GM12878 (cell line): ENCODE data around the gene THRB. TPM values are rescaled to one million over a fixed set of nuclear protein-coding genes. Genes with fewer than 3 reads are reported as not detected.

Source experiments
- ATAC-seq: fragments of 200-7000 bp; cut with Tn5 transposase; 3 replicates; pipeline ENCODE4 v1.9.1; 2020; ENCODE audit warnings: mild to moderate bottlenecking, moderate library complexity
- BruUV-seq: library from RNA; stranded (reverse); fragments of 400-500 nt; replicated peaks from 2 replicates; lab custom pipeline; 2021; lab: Mats Ljungman, UMichigan
- CTCF ChIA-PET: fragments of 300-600 bp; sonication (Branson Sonifier 250); formaldehyde crosslinking; extraction: SDS; loops from one replicate; lab custom pipeline; 2021; ENCODE audit warnings: inconsistent platforms; lab: Yijun Ruan, JAX
- POLR2A ChIA-PET: fragments of 350-600 bp; formaldehyde crosslinking; extraction: SDS; loops from one replicate; lab custom pipeline; 2021; ENCODE audit warnings: inconsistent platforms; lab: Charles Lee
- RAD21 ChIA-PET: fragments of 300-600 bp; sonication (Branson Sonifier 250); formaldehyde crosslinking; loops from one replicate; lab custom pipeline; 2023; ENCODE audit warnings: antibody characterized with exemption; ENCODE audit not compliant: unreplicated experiment; lab: Charles Lee
- SMC1A ChIA-PET: fragments of 300-600 bp; sonication (Branson Sonifier 250); formaldehyde crosslinking; loops from one replicate; lab custom pipeline; 2023; ENCODE audit not compliant: unreplicated experiment, uncharacterized antibody; lab: Charles Lee
- DNase-seq: peaks from one replicate; pipeline ENCODE4 v3.0.0-alpha.2; 2011; ENCODE audit warnings: low read depth, low spot score
- FAIRE-seq: peaks from 3 replicates; lab custom pipeline; 2011; peaks lifted over from hg19 to GRCh38; lab: Jason Lieb, UNC
- H2AFZ ChIP-seq: 2 replicates; pipeline ENCODE4 v1.6.0; 2011; ENCODE audit warnings: low read depth, low read length, control low read depth; ENCODE audit not compliant: control insufficient read depth
- H3K27ac ChIP-seq: 2 replicates; pipeline ENCODE4 v1.5.1; 2011; ENCODE audit warnings: control low read depth; ENCODE audit not compliant: control insufficient read depth, insufficient read depth
- H3K27me3 ChIP-seq, 2 experiments: replicated peaks in 1 of 2; 2 replicates each; pipeline versions ENCODE4 v1.6.0 to v1.6.1; 2011; ENCODE audit warnings: low read length in 1 of 2; ENCODE audit not compliant: control insufficient read depth in 2 of 2, insufficient read depth in 2 of 2
- H3K36me3 ChIP-seq, 2 experiments: 2 replicates each; pipeline ENCODE4 v1.5.1; 2011; ENCODE audit warnings: low read length in 1 of 2; ENCODE audit not compliant: control insufficient read depth in 2 of 2, insufficient read depth in 2 of 2
- H3K4me1 ChIP-seq: 2 replicates; pipeline ENCODE4 v1.6.1; 2011; ENCODE audit warnings: mild to moderate bottlenecking, low read length, moderate library complexity, mixed read lengths; ENCODE audit not compliant: control insufficient read depth, insufficient read depth
- H3K4me2 ChIP-seq: 2 replicates; pipeline ENCODE4 v1.6.0; 2011; ENCODE audit warnings: control low read depth; ENCODE audit not compliant: control insufficient read depth, insufficient read depth
- H3K4me3 ChIP-seq: fragments of 200-600 bp; sonication (generic); 2 replicates; pipeline ENCODE4 v1.5.1; 2016
- H3K79me2 ChIP-seq: 2 replicates; pipeline ENCODE4 v1.6.0; 2011; ENCODE audit warnings: low read length; ENCODE audit not compliant: control insufficient read depth, insufficient read depth
- H3K9ac ChIP-seq: 2 replicates; pipeline ENCODE4 v1.8.0; 2011; ENCODE audit warnings: low read length, control low read depth, mixed read lengths; ENCODE audit not compliant: control insufficient read depth, insufficient read depth
- H3K9me3 ChIP-seq: replicated peaks from 3 replicates; pipeline ENCODE4 v1.5.1; 2011; ENCODE audit warnings: mild to moderate bottlenecking, low read length; ENCODE audit not compliant: control insufficient read depth, insufficient read depth
- H4K20me1 ChIP-seq: 2 replicates; pipeline ENCODE4 v1.6.0; 2011; ENCODE audit not compliant: control insufficient read depth, insufficient read depth
- BMI1 ChIP-seq: fragments of 450-650 bp; IDR thresholded peaks from 2 replicates; pipeline ENCODE4 v1.6.1; 2016; ENCODE audit warnings: mild to moderate bottlenecking, moderate library complexity, borderline replicate concordance
- EED ChIP-seq: sonication (generic); IDR thresholded peaks from 2 replicates; pipeline ENCODE4 v1.6.1; 2016; ENCODE audit warnings: antibody characterized with exemption, low read depth
- FOS ChIP-seq: IDR thresholded peaks from 3 replicates; pipeline ENCODE4 v1.6.1; 2011; ENCODE audit warnings: borderline replicate concordance; ENCODE audit not compliant: insufficient read length; ENCODE audit errors: extremely low read depth
- FOXK2 ChIP-seq: fragments of 450-650 bp; IDR thresholded peaks from 2 replicates; pipeline ENCODE4 v1.6.1; 2017; ENCODE audit warnings: mild to moderate bottlenecking, moderate library complexity
- HCFC1 ChIP-seq: fragments of 150-350 bp; IDR thresholded peaks from 2 replicates; pipeline ENCODE4 v1.6.1; 2014; ENCODE audit warnings: low read length
- IKZF1 ChIP-seq: fragments of 450-650 bp; conservative IDR thresholded peaks from 2 replicates; pipeline ENCODE4 v1.6.1; 2017; ENCODE audit warnings: antibody characterized with exemption, mild to moderate bottlenecking
- KLF5 ChIP-seq: fragments of 450-650 bp; IDR thresholded peaks from 2 replicates; pipeline ENCODE4 v1.6.1; 2014; ENCODE audit warnings: mild to moderate bottlenecking; ENCODE audit not compliant: partially characterized antibody
- RCOR1 ChIP-seq: conservative IDR thresholded peaks from 2 replicates; pipeline ENCODE4 v1.6.1; 2012; ENCODE audit warnings: low read depth, low read length, improper control_type of control experiment
- RELB ChIP-seq: fragments of 450-650 bp; IDR thresholded peaks from 2 replicates; pipeline ENCODE4 v1.6.1; 2017; ENCODE audit warnings: low read depth, mild to moderate bottlenecking, moderate library complexity
- SMAD5 ChIP-seq: IDR thresholded peaks from 2 replicates; pipeline ENCODE4 v1.6.1; 2016; ENCODE audit warnings: antibody characterized with exemption, low read depth
- ZNF384 ChIP-seq: IDR thresholded peaks from 2 replicates; pipeline ENCODE4 v1.6.1; 2012; ENCODE audit warnings: low read depth, mild to moderate bottlenecking, low read length, improper control_type of control experiment, borderline replicate concordance
- WGBS: methylation state at CpG from one replicate; pipeline ENCODE4 v1.1.6; 2016; ENCODE audit warnings: low lambda C conversion rate; ENCODE audit not compliant: insufficient replicate concordance, insufficient coverage; ENCODE audit errors: missing lambda C conversion rate; 5-methylcytosine and 5-hydroxymethylcytosine counted together
- in situ Hi-C: fragments of 300-500 bp; cut with MboI; formaldehyde crosslinking; loops from 9 replicates; pipeline ENCODE4 v1.14.3; 2018; ENCODE audit warnings: mixed read lengths
- intact Hi-C: fragments of 100-400 bp; cut with micrococcal nuclease; formaldehyde crosslinking; loops from one replicate; pipeline ENCODE4 v1.14.2; 2022; ENCODE audit not compliant: unreplicated experiment
- polyA plus RNA-seq, 11 experiments: library from polyadenylated mRNA; depleted of rRNA in 4 of 11; unstranded in 6 of 11; stranded (reverse) in 5 of 11; fragments of >200 nt; fragmentation: Nextera tagmentation in 4 of 11; fragmentation: Illumina TruSeq in 1 of 11; extraction: Ambion mirVana in 4 of 11; extraction: Trizol in 1 of 11; gene quantifications; 1 replicate in 1 of 11; 2 replicates in 10 of 11; pipeline versions ENCODE4 v1.2.1 to v1.2.3, GENCODE V29; 2011 to 2016; ENCODE audit warnings: inconsistent platforms in 2 of 11, missing spikeins in 2 of 11, low read depth in 1 of 11
- total RNA-seq, 4 experiments: library from RNA; depleted of rRNA in 3 of 4; stranded (reverse); fragments of >200 nt in 3 of 4; fragmentation: Illumina TruSeq in 1 of 4; extraction: Trizol in 1 of 4; gene quantifications; 2 replicates each; pipeline versions ENCODE4 v1.2.1 to v1.2.3, GENCODE V29; 2013 to 2021

THRB gene
- total and polyA plus RNA-seq, 10 of the 15 experiments (the other 5 are each of a cell fraction or from before 2014, with no cell fraction given) = 0.05 TPM; not detected in 9

- H2AFZ ChIP-seq = no peak overlapping the region
- SMC1A ChIA-PET = no interaction called here
- no peak for TF ChIP-seq FOS
- TF ChIP-seq HCFC1 = no peak
- no peak for TF ChIP-seq FOXK2
- TF ChIP-seq IKZF1 = no peak
- no peaks in the 10 kb centered on the region for H3K9me3 ChIP-seq
- BruUV-seq = no TSS peak
- no peaks in the 10 kb centered on the region for H4K20me1 ChIP-seq
- intact Hi-C loops (no loop called here), in situ Hi-C loops (no loop called here)
- H3K79me2 ChIP-seq = no peaks in the 10 kb centered on the region
- no peaks in the 10 kb centered on the region; a peak in 1 of 4 replicates for H3K27me3 ChIP-seq
- CTCF ChIA-PET = no interaction called here
- H3K36me3 ChIP-seq = no peaks in the 10 kb centered on the region
- no peaks in the 10 kb centered on the region for H3K4me1 ChIP-seq
- FAIRE-seq (no peak), DNase-seq (no peak), ATAC-seq (no peak)
- no peak overlapping the region for H3K4me2 ChIP-seq
- POLR2A ChIA-PET = no interaction called here
- H3K27ac ChIP-seq = no peak overlapping the region
- RAD21 ChIA-PET = no interaction called here
- H3K9ac ChIP-seq = no peak overlapping the region
- no peak overlapping the region for H3K4me3 ChIP-seq
Measured at GRCh38 chr3:24454393-24454792, 40.3 kb downstream of the THRB start.

- FAIRE-seq = no peak
- Histone ChIP-seq H4K20me1 (no peaks in the 10 kb centered on the region), H3K36me3 (no peaks in the 10 kb centered on the region), H3K9ac (no peak overlapping the region), H3K4me2 (no peak overlapping the region), H2AFZ (no peak overlapping the region), H3K79me2 (no peaks in the 10 kb centered on the region), H3K4me1 (no peaks in the 10 kb centered on the region), H3K4me3 (no peak overlapping the region), H3K27ac (no peak overlapping the region), H3K9me3 (no peaks in the 10 kb centered on the region), H3K27me3 (no peaks in the 10 kb centered on the region; a peak in 1 of 4 replicates)
- no peak for ATAC-seq
- CTCF ChIA-PET = interaction anchor here (0.7 kb wide), 2 partner anchors 45 to 306 kb away, joined by 3 read pairs; no protein-coding TSS in a partner anchor
- POLR2A ChIA-PET = no interaction called here
- TF ChIP-seq KLF5 (no peak), ZNF384 (no peak), SMAD5 (no peak), EED (no peak), BMI1 (no peak), RELB (no peak), RCOR1 (no peak)
- intact Hi-C loops (no loop called here), in situ Hi-C loops (no loop called here)
- no TSS peak for BruUV-seq
- SMC1A ChIA-PET = no interaction called here
- RAD21 ChIA-PET = no interaction called here
- no peak for DNase-seq
- WGBS = 21% methylated on average over 7 of the region's 7 CpGs
Measured at GRCh38 chr3:24451461-24452099, 43.1 kb downstream of the THRB start.
